ENCODE data around the gene ST7. TPM values are rescaled to one million over a fixed set of nuclear protein-coding genes. Genes with fewer than 3 reads are reported as not detected.

Gene ST7
- total RNA-seq (17.5 and 20.0 TPM in 2 replicates), polyA plus RNA-seq (25.3 and 28.6 TPM in 2 replicates), polyA minus RNA-seq (ENCODE audit: low replicate concordance) (5.9 and 13.9 TPM in 2 replicates)
- polyA plus RNA-seq (2012), result 16.7 and 17.3 TPM in 2 replicates

GRCh38 chr7:116953372-116953905, at the start of gene ST7:
Gene ST7 (plus strand): TSS chr7:116953501. CDS start chr7:116953541, 40 bp downstream.
- Histone ChIP-seq H3K36me3 (ENCODE audit: control insufficient read depth, insufficient read depth, low read length) (no peaks in the 10 kb centered on the region), H3K9me3 (ENCODE audit: control insufficient read depth, insufficient read depth, low read depth, low read length) (no peaks in the 10 kb centered on the region), H4K20me1 (ENCODE audit: control insufficient read depth, extremely low read depth, insufficient read depth, low read length) (no peaks in the 10 kb centered on the region), H2AFZ (ENCODE audit: low read length) (peak within 1 kb of the TSS; percentile 94), H3K27ac (ENCODE audit: insufficient read depth, low read length) (peak within 1 kb of the TSS; percentile 90), H3K4me2 (ENCODE audit: extremely low read depth, insufficient read depth, low read length) (peak within 1 kb of the TSS; percentile 91), H3K79me2 (ENCODE audit: control insufficient read depth, insufficient read depth, low read length) (peaks cover 23% of the 10 kb centered on the region), H3K27me3 (ENCODE audit: control insufficient read depth, insufficient read depth, low read length) (no peaks in the 10 kb centered on the region), H3K9ac (ENCODE audit: insufficient read depth, low read length) (peak within 1 kb of the TSS; percentile 97), H3K4me1 (ENCODE audit: control insufficient read depth, extremely low read depth, insufficient read depth, low read length) (no peaks in the 10 kb centered on the region), H3K4me3 (replicated peaks in 1 of 4; ENCODE audit: control extremely low read depth in 1 of 4, insufficient read depth in 1 of 4, low read depth in 3 of 4, low read length in 4 of 4) (peak within 1 kb of the TSS; percentile 48 to 95 (median 78))
- no peak for TF ChIP-seq CTCF (conservative IDR thresholded peaks at IDR 0.05 in 1 of 2, IDR thresholded peaks at IDR 0.05 in 1 of 2; ENCODE audit: low read depth in 1 of 2, low read length in 2 of 2)
- TF ChIP-seq EZH2 (IDR thresholded peaks at IDR 0.05; ENCODE audit: low read length, missing control alignments), result no peak
- DNase-seq (ENCODE audit: low read depth in 2 of 2), result peak; percentile 69 to 70

- Histone ChIP-seq H3K27ac (ENCODE audit: insufficient read depth, low read length) (no peak overlapping the region), H3K79me2 (ENCODE audit: control insufficient read depth, insufficient read depth, low read length) (no peaks in the 10 kb centered on the region), H3K4me1 (ENCODE audit: control insufficient read depth, extremely low read depth, insufficient read depth, low read length) (no peaks in the 10 kb centered on the region), H3K36me3 (ENCODE audit: control insufficient read depth, insufficient read depth, low read length) (peaks cover 3% of the 10 kb centered on the region), H3K4me3 (replicated peaks in 1 of 4; ENCODE audit: control extremely low read depth in 1 of 4, insufficient read depth in 1 of 4, low read depth in 3 of 4, low read length in 4 of 4) (no peak overlapping the region), H3K27me3 (ENCODE audit: control insufficient read depth, insufficient read depth, low read length) (no peaks in the 10 kb centered on the region), H2AFZ (ENCODE audit: low read length) (no peak overlapping the region), H4K20me1 (ENCODE audit: control insufficient read depth, extremely low read depth, insufficient read depth, low read length) (no peaks in the 10 kb centered on the region), H3K9ac (ENCODE audit: insufficient read depth, low read length) (no peak overlapping the region), H3K9me3 (ENCODE audit: control insufficient read depth, insufficient read depth, low read depth, low read length) (no peaks in the 10 kb centered on the region), H3K4me2 (ENCODE audit: extremely low read depth, insufficient read depth, low read length) (no peak overlapping the region)
- TF ChIP-seq EZH2 (IDR thresholded peaks at IDR 0.05; ENCODE audit: low read length, missing control alignments), result no peak
- no peak for TF ChIP-seq CTCF (conservative IDR thresholded peaks at IDR 0.05 in 1 of 2, IDR thresholded peaks at IDR 0.05 in 1 of 2; ENCODE audit: low read depth in 1 of 2, low read length in 2 of 2)
- no peak for DNase-seq (ENCODE audit: low read depth in 2 of 2)
These were observed 46.9 kb upstream of the ST7 start for GRCh38 chr7:116906391-116906790.

- peaks cover under 1% of the 10 kb centered on the region for H3K36me3 ChIP-seq (ENCODE audit: control insufficient read depth, insufficient read depth, low read length)
- TF ChIP-seq CTCF (conservative IDR thresholded peaks at IDR 0.05 in 1 of 2, IDR thresholded peaks at IDR 0.05 in 1 of 2; ENCODE audit: low read depth in 1 of 2, low read length in 2 of 2), result no peak
- TF ChIP-seq EZH2 (IDR thresholded peaks at IDR 0.05; ENCODE audit: low read length, missing control alignments), result no peak
- no peak for DNase-seq (ENCODE audit: low read depth in 2 of 2)
These were observed 42.9 kb upstream of the ST7 start for GRCh38 chr7:116910383-116910782.

More at GRCh38 chr7:116910383-116910782, 42.9 kb upstream of the ST7 start:
- Histone ChIP-seq H3K9me3 (ENCODE audit: control insufficient read depth, insufficient read depth, low read depth, low read length) (no peaks in the 10 kb centered on the region), H3K4me3 (replicated peaks in 1 of 4; ENCODE audit: control extremely low read depth in 1 of 4, insufficient read depth in 1 of 4, low read depth in 3 of 4, low read length in 4 of 4) (no peak overlapping the region), H3K4me2 (ENCODE audit: extremely low read depth, insufficient read depth, low read length) (no peak overlapping the region), H3K4me1 (ENCODE audit: control insufficient read depth, extremely low read depth, insufficient read depth, low read length) (peaks cover 4% of the 10 kb centered on the region), H3K9ac (ENCODE audit: insufficient read depth, low read length) (no peak overlapping the region), H3K27ac (ENCODE audit: insufficient read depth, low read length) (no peak overlapping the region), H3K79me2 (ENCODE audit: control insufficient read depth, insufficient read depth, low read length) (no peaks in the 10 kb centered on the region), H4K20me1 (ENCODE audit: control insufficient read depth, extremely low read depth, insufficient read depth, low read length) (no peaks in the 10 kb centered on the region), H2AFZ (ENCODE audit: low read length) (no peak overlapping the region), H3K27me3 (ENCODE audit: control insufficient read depth, insufficient read depth, low read length) (no peaks in the 10 kb centered on the region)

Measured in fibroblast of lung (primary cell).